GM12878 (cell line): ENCODE measurements around the gene INHBC. TPM values are rescaled to one million over a fixed set of nuclear protein-coding genes. Genes with fewer than 3 reads are reported as not detected.
A peak's percentile ranks its signal among the peaks of the same experiment; 100 is the strongest.

Source experiments
- CBX3 ChIP-seq: fragments of 200-600 bp; sonication (generic); IDR thresholded peaks from 2 replicates; pipeline ENCODE4 v1.6.1; 2016; ENCODE audit warnings: low read depth, borderline replicate concordance
- ESRRA ChIP-seq: IDR thresholded peaks from 2 replicates; pipeline ENCODE4 v1.6.1; 2012; ENCODE audit warnings: mild to moderate bottlenecking, low read length, improper control_type of control experiment
- GABPA ChIP-seq: IDR thresholded peaks from 2 replicates; pipeline ENCODE4 v1.6.1; 2014; ENCODE audit warnings: antibody characterized with exemption, low read depth, mild to moderate bottlenecking, inconsistent platforms
- HDAC6 ChIP-seq: fragments of 200-600 bp; sonication (generic); IDR thresholded peaks from one replicate; pipeline ENCODE4 v1.8.0; 2017; ENCODE audit warnings: antibody characterized with exemption; ENCODE audit not compliant: unreplicated experiment
- JUNB ChIP-seq: IDR thresholded peaks from 2 replicates; pipeline ENCODE4 v1.6.1; 2016; ENCODE audit warnings: antibody characterized with exemption, mild to moderate bottlenecking
- NFXL1 ChIP-seq: fragments of 450-650 bp; IDR thresholded peaks from 2 replicates; pipeline ENCODE4 v1.6.1; 2017; ENCODE audit warnings: antibody characterized with exemption, mild to moderate bottlenecking, borderline replicate concordance
- POLR2A ChIP-seq: IDR thresholded peaks from 2 replicates; pipeline ENCODE4 v1.6.1; 2011; ENCODE audit warnings: low read depth, mild to moderate bottlenecking, low read length
- RAD21 ChIP-seq: IDR thresholded peaks from 2 replicates; pipeline ENCODE4 v1.6.1; 2011; ENCODE audit warnings: mild to moderate bottlenecking, low read depth, low read length, moderate library complexity; ENCODE audit not compliant: insufficient read depth
- RB1 ChIP-seq: fragments of 450-650 bp; formaldehyde crosslinking; IDR thresholded peaks from 2 replicates; pipeline ENCODE4 v1.6.1; 2017; ENCODE audit warnings: mild to moderate bottlenecking, borderline replicate concordance
- SMAD1 ChIP-seq: fragments of 450-650 bp; IDR thresholded peaks from 2 replicates; pipeline ENCODE4 v1.6.1; 2018; ENCODE audit warnings: mild to moderate bottlenecking, low read depth; ENCODE audit not compliant: partially characterized antibody
- SMARCA5 ChIP-seq: fragments of 450-650 bp; IDR thresholded peaks from 2 replicates; pipeline ENCODE4 v1.6.1; 2017; ENCODE audit warnings: mild to moderate bottlenecking
- TBL1XR1 ChIP-seq: IDR thresholded peaks from 2 replicates; pipeline ENCODE4 v1.6.1; 2012; ENCODE audit warnings: low read depth, low read length, improper control_type of control experiment
- USF2 ChIP-seq: IDR thresholded peaks from 2 replicates; pipeline ENCODE4 v1.6.1; 2011; ENCODE audit warnings: low read depth, low read length, improper control_type of control experiment, borderline replicate concordance
- ZNF622 ChIP-seq: fragments of 450-650 bp; IDR thresholded peaks from 2 replicates; pipeline ENCODE4 v1.6.1; 2017; ENCODE audit warnings: mild to moderate bottlenecking, inconsistent platforms
- ZNF687 ChIP-seq: fragments of 450-650 bp; IDR thresholded peaks from 2 replicates; pipeline ENCODE4 v1.6.1; 2017; ENCODE audit warnings: mild to moderate bottlenecking, moderate library complexity
- polyA plus RNA-seq, 11 experiments: library from polyadenylated mRNA; depleted of rRNA in 4 of 11; unstranded in 6 of 11; stranded (reverse) in 5 of 11; fragments of >200 nt; fragmentation: Nextera tagmentation in 4 of 11; fragmentation: Illumina TruSeq in 1 of 11; extraction: Ambion mirVana in 4 of 11; extraction: Trizol in 1 of 11; gene quantifications; 1 replicate in 1 of 11; 2 replicates in 10 of 11; pipeline versions ENCODE4 v1.2.1 to v1.2.3, GENCODE V29; 2011 to 2016; ENCODE audit warnings: inconsistent platforms in 2 of 11, missing spikeins in 2 of 11, low read depth in 1 of 11
- total RNA-seq, 4 experiments: library from RNA; depleted of rRNA in 3 of 4; stranded (reverse); fragments of >200 nt in 3 of 4; fragmentation: Illumina TruSeq in 1 of 4; extraction: Trizol in 1 of 4; gene quantifications; 2 replicates each; pipeline versions ENCODE4 v1.2.1 to v1.2.3, GENCODE V29; 2013 to 2021
- TF ChIP-seq, protein P1 (sequence below), 3 experiments: IDR thresholded peaks in 2 of 3; conservative IDR thresholded peaks in 1 of 3; 2 replicates each; pipeline ENCODE4 v1.5.1; 2011; ENCODE audit warnings: low read depth in 3 of 3, low read length in 3 of 3, mild to moderate bottlenecking in 3 of 3, control low read depth in 2 of 3, moderate library complexity in 2 of 3, inconsistent platforms in 1 of 3, mixed read lengths in 1 of 3; ENCODE audit not compliant: control insufficient read depth in 2 of 3, insufficient read depth in 1 of 3; ENCODE audit errors: extremely low read depth in 1 of 3
- TF ChIP-seq, protein P2 (sequence below): IDR thresholded peaks from 2 replicates; pipeline ENCODE4 v1.6.1; 2011; ENCODE audit warnings: borderline replicate concordance, low read depth, mild to moderate bottlenecking, moderate library complexity, mixed read lengths, low read length; ENCODE audit not compliant: insufficient read depth; ENCODE audit errors: extremely low read length
- TF ChIP-seq, protein P3 (sequence below): fragments of 450-650 bp; IDR thresholded peaks from 2 replicates; pipeline ENCODE4 v1.6.1; 2017; ENCODE audit warnings: low read depth, mild to moderate bottlenecking, moderate library complexity
- TF ChIP-seq, protein P4 (sequence below): fragments of 450-650 bp; IDR thresholded peaks from 2 replicates; pipeline ENCODE4 v1.6.1; 2014; ENCODE audit warnings: mild to moderate bottlenecking

Gene INHBC
- total and polyA plus RNA-seq, 10 of the 15 experiments (the other 5 are each of a cell fraction or from before 2014, with no cell fraction given): 0.04 to 0.22 (median 0.13) TPM; not detected in 5

DNA sequence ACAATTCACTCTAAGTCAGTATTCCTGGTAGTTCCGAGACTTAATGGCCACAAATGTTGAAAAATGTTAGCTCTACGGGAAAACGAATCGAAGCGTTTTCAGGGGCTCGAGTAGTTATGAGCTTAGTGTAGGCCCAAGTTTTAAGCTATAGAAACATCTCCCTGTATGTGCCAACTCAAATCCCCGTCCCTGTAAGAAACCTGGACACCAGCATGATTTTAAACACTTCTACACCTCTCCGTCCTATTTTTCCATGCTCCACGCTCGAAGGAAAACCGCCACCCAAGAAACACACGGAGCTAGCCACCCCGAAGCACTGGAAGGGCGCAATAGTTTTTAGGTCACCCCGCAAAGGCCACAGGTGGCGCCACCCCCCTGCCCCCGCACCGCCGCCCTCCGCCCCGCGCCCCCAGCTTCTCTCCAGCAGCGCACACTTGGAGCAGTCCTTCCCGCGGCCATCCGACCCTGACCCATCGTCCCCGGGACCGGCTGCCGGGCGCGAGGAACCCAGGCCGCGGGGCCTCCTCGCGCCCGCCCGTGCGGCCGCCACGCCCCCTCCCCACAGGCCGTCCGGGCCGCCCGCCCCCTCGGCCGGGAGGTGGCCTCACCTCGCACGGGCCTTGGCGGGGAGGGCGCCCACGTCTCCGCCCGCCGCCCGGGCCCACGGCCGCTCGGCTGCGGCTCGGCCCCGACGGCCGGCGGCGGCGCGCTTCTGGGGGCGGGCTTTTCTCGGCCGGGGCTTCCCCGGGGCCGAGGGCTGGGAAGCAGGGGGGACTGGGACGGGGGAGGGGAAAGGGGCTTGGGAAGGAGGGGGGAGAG is 4.3 kb upstream of the INHBC start (continued):
- no peak for TF ChIP-seq ZNF687
- TF ChIP-seq RB1: no peak
- no peak for TF ChIP-seq CBX3
- TF ChIP-seq RAD21: no peak
- TF ChIP-seq USF2: no peak
- no peak for TF ChIP-seq NFXL1
- no peak for TF ChIP-seq TBL1XR1
- TF ChIP-seq, protein P1, sequence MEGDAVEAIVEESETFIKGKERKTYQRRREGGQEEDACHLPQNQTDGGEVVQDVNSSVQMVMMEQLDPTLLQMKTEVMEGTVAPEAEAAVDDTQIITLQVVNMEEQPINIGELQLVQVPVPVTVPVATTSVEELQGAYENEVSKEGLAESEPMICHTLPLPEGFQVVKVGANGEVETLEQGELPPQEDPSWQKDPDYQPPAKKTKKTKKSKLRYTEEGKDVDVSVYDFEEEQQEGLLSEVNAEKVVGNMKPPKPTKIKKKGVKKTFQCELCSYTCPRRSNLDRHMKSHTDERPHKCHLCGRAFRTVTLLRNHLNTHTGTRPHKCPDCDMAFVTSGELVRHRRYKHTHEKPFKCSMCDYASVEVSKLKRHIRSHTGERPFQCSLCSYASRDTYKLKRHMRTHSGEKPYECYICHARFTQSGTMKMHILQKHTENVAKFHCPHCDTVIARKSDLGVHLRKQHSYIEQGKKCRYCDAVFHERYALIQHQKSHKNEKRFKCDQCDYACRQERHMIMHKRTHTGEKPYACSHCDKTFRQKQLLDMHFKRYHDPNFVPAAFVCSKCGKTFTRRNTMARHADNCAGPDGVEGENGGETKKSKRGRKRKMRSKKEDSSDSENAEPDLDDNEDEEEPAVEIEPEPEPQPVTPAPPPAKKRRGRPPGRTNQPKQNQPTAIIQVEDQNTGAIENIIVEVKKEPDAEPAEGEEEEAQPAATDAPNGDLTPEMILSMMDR (IDR thresholded peaks at IDR 0.05 in 2 of 3, conservative IDR thresholded peaks at IDR 0.05 in 1 of 3; ENCODE audit: control insufficient read depth in 2 of 3, extremely low read depth in 1 of 3, insufficient read depth in 1 of 3, low read depth in 3 of 3, low read length in 3 of 3): peak in 1 of 3 experiments; percentile 18; a peak in 1 of 6 replicates
- no peak for TF ChIP-seq HDAC6
- no peak for TF ChIP-seq JUNB
- peak; percentile 73; the same call in 1 of the 2 replicates for TF ChIP-seq POLR2A
- TF ChIP-seq GABPA: no peak
- no peak for TF ChIP-seq ZNF622
- TF ChIP-seq, protein P2, sequence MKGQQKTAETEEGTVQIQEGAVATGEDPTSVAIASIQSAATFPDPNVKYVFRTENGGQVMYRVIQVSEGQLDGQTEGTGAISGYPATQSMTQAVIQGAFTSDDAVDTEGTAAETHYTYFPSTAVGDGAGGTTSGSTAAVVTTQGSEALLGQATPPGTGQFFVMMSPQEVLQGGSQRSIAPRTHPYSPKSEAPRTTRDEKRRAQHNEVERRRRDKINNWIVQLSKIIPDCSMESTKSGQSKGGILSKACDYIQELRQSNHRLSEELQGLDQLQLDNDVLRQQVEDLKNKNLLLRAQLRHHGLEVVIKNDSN: no peak
- TF ChIP-seq SMARCA5: peak; percentile 22; the same call in 1 of the 2 replicates
- TF ChIP-seq, protein P3, sequence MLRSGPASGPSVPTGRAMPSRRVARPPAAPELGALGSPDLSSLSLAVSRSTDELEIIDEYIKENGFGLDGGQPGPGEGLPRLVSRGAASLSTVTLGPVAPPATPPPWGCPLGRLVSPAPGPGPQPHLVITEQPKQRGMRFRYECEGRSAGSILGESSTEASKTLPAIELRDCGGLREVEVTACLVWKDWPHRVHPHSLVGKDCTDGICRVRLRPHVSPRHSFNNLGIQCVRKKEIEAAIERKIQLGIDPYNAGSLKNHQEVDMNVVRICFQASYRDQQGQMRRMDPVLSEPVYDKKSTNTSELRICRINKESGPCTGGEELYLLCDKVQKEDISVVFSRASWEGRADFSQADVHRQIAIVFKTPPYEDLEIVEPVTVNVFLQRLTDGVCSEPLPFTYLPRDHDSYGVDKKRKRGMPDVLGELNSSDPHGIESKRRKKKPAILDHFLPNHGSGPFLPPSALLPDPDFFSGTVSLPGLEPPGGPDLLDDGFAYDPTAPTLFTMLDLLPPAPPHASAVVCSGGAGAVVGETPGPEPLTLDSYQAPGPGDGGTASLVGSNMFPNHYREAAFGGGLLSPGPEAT: 0 out of 2 replicates have a peak, but pooled peaks have one; percentile 25
- TF ChIP-seq, protein P4, sequence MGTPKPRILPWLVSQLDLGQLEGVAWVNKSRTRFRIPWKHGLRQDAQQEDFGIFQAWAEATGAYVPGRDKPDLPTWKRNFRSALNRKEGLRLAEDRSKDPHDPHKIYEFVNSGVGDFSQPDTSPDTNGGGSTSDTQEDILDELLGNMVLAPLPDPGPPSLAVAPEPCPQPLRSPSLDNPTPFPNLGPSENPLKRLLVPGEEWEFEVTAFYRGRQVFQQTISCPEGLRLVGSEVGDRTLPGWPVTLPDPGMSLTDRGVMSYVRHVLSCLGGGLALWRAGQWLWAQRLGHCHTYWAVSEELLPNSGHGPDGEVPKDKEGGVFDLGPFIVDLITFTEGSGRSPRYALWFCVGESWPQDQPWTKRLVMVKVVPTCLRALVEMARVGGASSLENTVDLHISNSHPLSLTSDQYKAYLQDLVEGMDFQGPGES: no peak
- no peak for TF ChIP-seq ESRRA
- no peak for TF ChIP-seq SMAD1
